ENCODE results near the gene TET1. TPM values are rescaled to one million over a fixed set of nuclear protein-coding genes. Genes with fewer than 3 reads are reported as not detected.

Gene TET1
- total RNA-seq = 1.2 and 3.4 TPM in 2 replicates

DNA sequence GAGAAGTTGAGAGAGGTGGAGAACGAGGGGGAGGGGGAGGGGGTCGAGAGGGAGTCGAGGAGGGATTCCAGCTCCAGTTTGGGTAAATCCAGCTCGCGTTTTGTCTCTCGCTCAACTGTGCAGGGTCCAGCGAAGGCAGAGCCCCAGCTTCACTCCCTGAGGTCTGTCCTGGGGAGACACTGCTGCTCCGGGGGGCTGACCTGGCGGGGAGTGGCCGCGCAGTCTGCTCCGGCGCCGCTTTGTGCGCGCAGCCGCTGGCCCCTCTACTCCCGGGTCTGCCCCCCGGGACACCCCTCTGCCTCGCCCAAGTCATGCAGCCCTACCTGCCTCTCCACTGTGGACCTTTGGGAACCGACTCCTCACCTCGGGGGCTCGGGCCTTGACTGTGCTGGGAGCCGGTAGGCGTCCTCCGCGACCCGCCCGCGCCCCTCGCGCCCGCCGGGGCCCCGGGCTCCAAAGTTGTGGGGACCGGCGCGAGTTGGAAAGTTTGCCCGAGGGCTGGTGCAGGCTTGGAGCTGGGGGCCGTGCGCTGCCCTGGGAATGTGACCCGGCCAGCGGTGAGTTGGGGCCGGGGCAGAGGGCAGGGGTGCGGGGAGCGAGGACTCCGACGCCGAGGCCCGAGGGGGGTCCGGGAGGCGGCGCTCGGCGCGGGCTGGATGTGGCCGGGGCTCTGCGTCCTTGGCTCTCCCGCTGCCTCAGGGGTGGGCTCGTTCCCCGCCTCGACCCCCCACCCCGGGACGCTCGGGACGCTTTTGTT, at the start of gene TET1:
Gene TET1 (plus strand): TSS at position 152 of the 757 bp plus-strand sequence. CDS start 12,002 bp downstream, outside the sequence.

DNA sequence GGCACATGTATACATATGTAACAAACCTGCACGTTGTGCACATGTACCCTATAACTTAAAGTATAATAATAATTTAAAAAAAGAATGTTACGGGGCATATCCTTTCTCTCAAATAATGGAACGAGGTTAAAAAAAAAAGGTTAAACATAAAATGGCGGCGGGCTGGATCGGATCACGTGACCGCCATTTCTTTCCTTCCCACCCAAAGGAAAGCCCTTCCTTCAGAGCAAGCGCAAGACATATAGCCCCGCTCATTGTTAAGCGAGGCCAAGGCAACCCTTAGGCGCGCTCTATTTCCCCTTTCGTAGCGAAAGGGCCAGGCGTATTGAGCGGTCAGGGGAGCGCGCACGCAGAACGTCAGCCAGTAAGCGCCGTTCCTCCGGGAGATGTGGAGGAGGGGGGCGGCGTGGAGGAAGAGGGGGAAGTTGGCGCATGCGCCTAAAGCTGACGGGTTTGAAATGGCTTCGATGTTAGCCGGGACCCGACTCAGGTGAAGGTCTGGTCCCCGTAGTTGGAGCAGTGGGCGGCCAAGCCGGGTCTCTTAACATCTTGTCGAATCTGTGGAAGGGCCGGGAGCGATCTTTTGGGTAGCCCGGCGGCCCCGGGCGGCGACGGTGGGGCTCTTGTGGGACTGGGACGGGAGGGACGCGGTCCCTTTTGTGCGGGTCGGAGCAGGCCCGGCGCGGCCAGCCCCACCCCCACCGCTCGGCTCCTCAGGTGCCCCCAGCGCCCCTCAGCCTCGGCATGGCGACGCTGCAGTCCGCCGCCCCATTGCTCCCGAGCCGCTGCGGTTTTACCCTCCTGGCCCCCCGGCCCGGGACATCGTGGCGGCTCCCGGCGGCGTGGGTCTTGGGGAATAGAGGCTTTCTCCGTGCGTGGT, 160.9 kb downstream of the TET1 start, which contains the start of gene CCAR1:
Gene CCAR1 (plus strand): TSS at position 447 of the 880 bp plus-strand sequence. CDS start 1,266 bp downstream, outside the sequence.

Other genes with a start within 250 kb of the TET1 start
- 27.6 and 34.6 TPM in 2 replicates for gene HNRNPH3, start 228.3 kb upstream of the TET1 start, total RNA-seq
- 8.1 and 9.9 TPM in 2 replicates for gene PBLD, start 227.4 kb upstream of the TET1 start, total RNA-seq
- 24.6 and 30.2 TPM in 2 replicates for gene RUFY2, start 153.1 kb upstream of the TET1 start, total RNA-seq
- gene DNA2, start 88.4 kb upstream of the TET1 start, total RNA-seq = 6.0 and 6.9 TPM in 2 replicates
- 13.7 and 28.1 TPM in 2 replicates for gene SLC25A16, start 32.8 kb upstream of the TET1 start, total RNA-seq
- 25.9 and 26.2 TPM in 2 replicates for gene CCAR1, start 160.9 kb downstream of the TET1 start, total RNA-seq

All from aortic smooth muscle cell (primary cell).